GM18505 (cell line): Measurements from ENCODE around the gene STAT1.

Experiments
- ATAC-seq: cut with Tn5 transposase; IDR thresholded peaks from one replicate; pipeline ENCODE4 v1.9.1; 2021; ENCODE audit not compliant: unreplicated experiment
- POLR2A ChIP-seq: IDR thresholded peaks from 4 replicates; pipeline ENCODE4 v1.6.1; 2011; ENCODE audit warnings: borderline replicate concordance; ENCODE audit not compliant: insufficient read depth, insufficient read length; ENCODE audit errors: extremely low read depth

Gene STAT1

GRCh38 chr2:191043438-191043837 is 29.5 kb upstream of the STAT1 start:
- no peak for TF ChIP-seq POLR2A
- no peak for ATAC-seq

- no peak for TF ChIP-seq POLR2A
- ATAC-seq: no peak
Measured at GRCh38 chr2:191041418-191042161, 27.6 kb upstream of the STAT1 start.

- no peak for ATAC-seq
- no peak for TF ChIP-seq POLR2A
Measured at GRCh38 chr2:191039616-191040015, 25.6 kb upstream of the STAT1 start.

- no peak for TF ChIP-seq POLR2A
- no peak for ATAC-seq
Measured at GRCh38 chr2:191038741-191039140, 24.8 kb upstream of the STAT1 start.

- no peak for TF ChIP-seq POLR2A
- ATAC-seq: no peak
Measured at GRCh38 chr2:191038241-191038725, 24.3 kb upstream of the STAT1 start.

- no peak for ATAC-seq
- no peak for TF ChIP-seq POLR2A
Measured at GRCh38 chr2:191037351-191037750, 23.4 kb upstream of the STAT1 start.

- TF ChIP-seq POLR2A: no peak
- ATAC-seq: no peak
Measured at GRCh38 chr2:191036363-191036762, 22.4 kb upstream of the STAT1 start.

- no peak for ATAC-seq
- no peak for TF ChIP-seq POLR2A
Measured at GRCh38 chr2:191032588-191033429, 18.8 kb upstream of the STAT1 start.

- ATAC-seq: no peak
- TF ChIP-seq POLR2A: no peak
Measured at GRCh38 chr2:191031256-191031655, 17.3 kb upstream of the STAT1 start.

GRCh38 chr2:191030521-191031154 is 16.7 kb upstream of the STAT1 start:
- peak; percentile 89 for ATAC-seq
- TF ChIP-seq POLR2A: no peak

GRCh38 chr2:191029280-191029950 is 15.4 kb upstream of the STAT1 start:
- ATAC-seq: no peak
- no peak for TF ChIP-seq POLR2A

- no peak for TF ChIP-seq POLR2A
Measured at GRCh38 chr2:191026377-191026776, 12.4 kb upstream of the STAT1 start.

GRCh38 chr2:191025135-191025534 is 11.2 kb upstream of the STAT1 start:
- ATAC-seq: no peak
- no peak for TF ChIP-seq POLR2A

More at GRCh38 chr2:191026377-191026776, 12.4 kb upstream of the STAT1 start:
- ATAC-seq: no peak
